Measurements from ENCODE around the gene BRD1.
A peak's percentile ranks its signal among the peaks of the same experiment; 100 is the strongest.
"Not testable (repeated sequence)": the region's sequence is repeated elsewhere in the genome, so short reads cannot be mapped to it uniquely, and the experiment has no call there.

The BRD1 gene

GRCh38 chr22:49856343-49856742 lies 28.7 kb upstream of the BRD1 start:
- no peak overlapping the region for H3K4me3 ChIP-seq (ENCODE audit: low read depth in 1 of 2, low read length in 1 of 2)
- no peaks in the 10 kb centered on the region for H3K36me3 ChIP-seq
- no peaks in the 10 kb centered on the region for H3K27me3 ChIP-seq
- H3K4me1 ChIP-seq (ENCODE audit: control insufficient read depth in 1 of 2, insufficient read depth in 1 of 2, low read depth in 1 of 2, low read length in 1 of 2): peaks cover 31 to 35% of the 10 kb centered on the region in 2 experiments
- H3K27ac ChIP-seq: no peak overlapping the region
- TF ChIP-seq, protein P1, sequence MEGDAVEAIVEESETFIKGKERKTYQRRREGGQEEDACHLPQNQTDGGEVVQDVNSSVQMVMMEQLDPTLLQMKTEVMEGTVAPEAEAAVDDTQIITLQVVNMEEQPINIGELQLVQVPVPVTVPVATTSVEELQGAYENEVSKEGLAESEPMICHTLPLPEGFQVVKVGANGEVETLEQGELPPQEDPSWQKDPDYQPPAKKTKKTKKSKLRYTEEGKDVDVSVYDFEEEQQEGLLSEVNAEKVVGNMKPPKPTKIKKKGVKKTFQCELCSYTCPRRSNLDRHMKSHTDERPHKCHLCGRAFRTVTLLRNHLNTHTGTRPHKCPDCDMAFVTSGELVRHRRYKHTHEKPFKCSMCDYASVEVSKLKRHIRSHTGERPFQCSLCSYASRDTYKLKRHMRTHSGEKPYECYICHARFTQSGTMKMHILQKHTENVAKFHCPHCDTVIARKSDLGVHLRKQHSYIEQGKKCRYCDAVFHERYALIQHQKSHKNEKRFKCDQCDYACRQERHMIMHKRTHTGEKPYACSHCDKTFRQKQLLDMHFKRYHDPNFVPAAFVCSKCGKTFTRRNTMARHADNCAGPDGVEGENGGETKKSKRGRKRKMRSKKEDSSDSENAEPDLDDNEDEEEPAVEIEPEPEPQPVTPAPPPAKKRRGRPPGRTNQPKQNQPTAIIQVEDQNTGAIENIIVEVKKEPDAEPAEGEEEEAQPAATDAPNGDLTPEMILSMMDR (IDR thresholded peaks at IDR 0.05): no peak
- no peaks in the 10 kb centered on the region for H3K9me3 ChIP-seq

- no peaks in the 10 kb centered on the region for H3K27me3 ChIP-seq
- TF ChIP-seq, protein P1 (IDR thresholded peaks at IDR 0.05): no peak
- peaks cover 31 to 35% of the 10 kb centered on the region in 2 experiments for H3K4me1 ChIP-seq (ENCODE audit: control insufficient read depth in 1 of 2, insufficient read depth in 1 of 2, low read depth in 1 of 2, low read length in 1 of 2)
- peak overlapping the region; percentile 67 to 77 for H3K4me3 ChIP-seq (ENCODE audit: low read depth in 1 of 2, low read length in 1 of 2)
- peak overlapping the region; percentile 74 for H3K27ac ChIP-seq
- no peaks in the 10 kb centered on the region for H3K36me3 ChIP-seq
- no peaks in the 10 kb centered on the region for H3K9me3 ChIP-seq
Observed at GRCh38 chr22:49855251-49855911, 27.7 kb upstream of the BRD1 start.

DNA sequence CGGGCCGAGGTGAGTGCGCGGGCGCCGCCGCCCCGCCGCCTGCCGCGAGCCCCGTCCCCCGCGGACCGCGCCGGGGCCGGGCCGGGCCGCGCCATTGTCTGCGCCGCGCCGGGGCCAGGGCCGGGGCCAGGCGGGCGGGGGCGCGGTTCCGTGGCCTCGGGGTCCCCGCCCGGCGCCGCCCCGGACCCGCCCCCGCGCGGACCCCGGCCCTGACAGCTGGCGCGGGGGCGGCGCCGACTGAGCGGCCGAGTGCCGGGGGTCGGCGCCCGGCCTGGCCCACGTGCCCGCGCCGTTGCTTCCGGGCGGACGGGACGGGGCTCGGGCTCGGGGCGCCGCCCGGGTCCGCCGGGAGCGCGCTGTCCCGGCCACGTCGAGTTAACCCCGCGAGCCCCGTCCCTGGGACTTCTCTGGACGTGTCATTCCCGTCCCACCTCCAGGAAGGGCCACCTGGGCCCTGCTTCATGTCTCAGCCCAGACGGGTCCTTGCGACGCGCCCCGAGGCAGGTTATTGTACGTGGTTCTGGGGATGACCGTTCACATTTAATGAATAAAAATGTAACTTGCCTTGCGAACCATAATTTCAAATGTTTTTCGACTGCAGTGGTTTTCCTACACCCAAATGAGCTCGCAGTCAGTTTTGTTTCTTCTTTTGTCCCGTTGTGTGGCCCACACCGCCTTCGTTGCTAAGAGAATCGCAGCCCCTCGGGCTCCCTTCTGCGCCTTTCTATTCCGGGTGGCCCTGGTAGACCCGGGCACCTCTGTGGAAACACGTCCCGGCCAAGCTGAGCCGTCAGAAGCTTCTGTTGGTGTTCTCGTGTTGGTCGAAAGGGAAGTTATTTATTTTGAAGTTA lies 26.5 kb upstream of the BRD1 start:
- no peaks in the 10 kb centered on the region for H3K36me3 ChIP-seq
- H3K9me3 ChIP-seq: no peaks in the 10 kb centered on the region
- peak overlapping the region; percentile 67 to 77 for H3K4me3 ChIP-seq (ENCODE audit: low read depth in 1 of 2, low read length in 1 of 2)
- peaks cover 4% of the 10 kb centered on the region for H3K27me3 ChIP-seq
- TF ChIP-seq, protein P1 (IDR thresholded peaks at IDR 0.05): no peak
- peak overlapping the region; percentile 74 for H3K27ac ChIP-seq
- peaks cover 41 to 42% of the 10 kb centered on the region in 2 experiments for H3K4me1 ChIP-seq (ENCODE audit: control insufficient read depth in 1 of 2, insufficient read depth in 1 of 2, low read depth in 1 of 2, low read length in 1 of 2)

DNA sequence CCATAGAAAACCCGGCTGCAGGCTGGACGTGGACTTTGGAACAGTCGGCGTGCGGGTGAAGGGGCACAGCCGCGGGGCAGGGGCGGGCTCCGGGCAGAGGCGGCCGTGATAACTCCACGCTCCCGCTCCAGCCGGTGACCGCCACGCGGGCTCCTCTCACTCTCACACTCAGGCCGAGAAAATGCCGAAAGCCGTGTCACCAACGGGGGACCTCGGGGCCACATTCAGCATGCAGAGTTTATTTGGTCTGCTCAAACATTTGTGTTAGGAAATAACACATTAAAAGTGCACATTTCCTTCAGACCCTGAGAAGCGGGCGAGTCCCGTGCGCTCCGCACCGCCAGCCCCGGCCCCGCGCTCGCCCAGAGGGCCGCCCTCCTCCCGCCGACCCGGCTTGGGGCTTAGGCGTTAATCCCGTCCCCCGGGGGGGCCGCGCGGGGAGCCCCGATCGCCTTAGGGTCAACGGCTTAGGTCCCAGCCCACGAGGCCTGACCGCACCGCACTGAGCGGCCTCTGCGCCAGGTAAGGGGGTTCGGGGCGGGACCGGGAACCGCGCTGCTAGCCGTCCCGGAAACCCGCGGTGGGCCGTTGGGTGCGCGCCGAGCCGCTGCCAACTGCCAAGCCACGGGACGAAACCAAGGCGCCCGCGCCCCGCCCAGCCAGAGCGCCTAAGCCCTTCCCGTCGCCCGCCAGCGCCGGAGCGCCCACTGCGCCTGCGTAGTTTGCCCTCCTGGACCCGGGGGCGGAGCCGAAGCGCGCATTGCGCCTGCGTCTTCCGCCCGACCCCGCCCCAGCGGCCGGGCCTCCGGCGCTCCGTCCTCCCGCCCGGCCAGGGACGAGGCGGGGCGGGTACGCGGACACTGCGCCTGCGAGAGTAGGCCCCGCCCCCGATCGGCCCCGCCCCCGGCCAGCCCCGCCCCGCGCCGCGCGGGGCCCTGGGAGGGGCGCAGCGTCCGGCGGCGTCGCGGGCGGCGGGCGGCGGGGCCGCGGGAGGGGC lies 25.5 kb upstream of the BRD1 start, which contains the start of gene ZBED4:
Gene ZBED4, plus strand, starts transcription at position 947 of the 997 bp plus-strand sequence. CDS start 29,819 bp downstream, outside the sequence.
- TF ChIP-seq, protein P1 (IDR thresholded peaks at IDR 0.05): peak; percentile 49
- peaks cover 4% of the 10 kb centered on the region for H3K27me3 ChIP-seq
- H3K36me3 ChIP-seq: no peaks in the 10 kb centered on the region
- peak within 1 kb of the TSS; percentile 77 to 91 for H3K4me3 ChIP-seq (ENCODE audit: low read depth in 1 of 2, low read length in 1 of 2)
- peaks cover 41 to 45% of the 10 kb centered on the region in 2 experiments for H3K4me1 ChIP-seq (ENCODE audit: control insufficient read depth in 1 of 2, insufficient read depth in 1 of 2, low read depth in 1 of 2, low read length in 1 of 2)
- peak within 1 kb of the TSS; percentile 88 for H3K27ac ChIP-seq
- no peaks in the 10 kb centered on the region for H3K9me3 ChIP-seq

DNA sequence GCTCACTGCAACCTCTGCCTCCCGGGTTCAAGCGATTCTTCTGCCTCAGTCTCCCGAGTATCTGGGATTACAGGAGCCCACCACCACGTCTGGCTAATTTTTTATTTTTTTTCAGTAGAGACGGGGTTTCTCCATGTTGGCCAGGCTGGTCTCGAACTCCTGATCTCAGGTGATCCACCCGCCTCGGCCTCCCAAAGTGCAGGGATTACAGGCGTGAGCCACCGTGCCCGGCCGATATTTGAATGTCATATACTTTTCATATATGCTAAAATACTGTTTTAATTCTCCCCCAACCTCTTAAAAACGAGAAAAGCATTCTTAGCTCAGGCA lies 24.9 kb upstream of the BRD1 start:
- not testable (repeated sequence) for H3K36me3 ChIP-seq, H3K9me3 ChIP-seq, H3K27me3 ChIP-seq
- H3K4me1 ChIP-seq (ENCODE audit: control insufficient read depth in 1 of 2, insufficient read depth in 1 of 2, low read depth in 1 of 2, low read length in 1 of 2): peaks cover 45 to 50% of the 10 kb centered on the region in 2 experiments
- peak overlapping the region; percentile 88 for H3K27ac ChIP-seq
- H3K4me3 ChIP-seq (ENCODE audit: low read depth in 1 of 2, low read length in 1 of 2): peak overlapping the region; percentile 73 to 91
